HepG2 (cell line): ENCODE data around the gene ZFYVE28. TPM values are rescaled to one million over a fixed set of nuclear protein-coding genes. Genes with fewer than 3 reads are reported as not detected.

Source experiments
- AHDC1 ChIP-seq: sonication (generic); formaldehyde crosslinking; IDR thresholded peaks from 2 replicates; pipeline ENCODE4 v1.5.1; 2020; ENCODE audit warnings: mild to moderate bottlenecking, missing genetic modification reagents, borderline replicate concordance
- ARID4A ChIP-seq: sonication (generic); formaldehyde crosslinking; IDR thresholded peaks from 2 replicates; pipeline ENCODE4 v1.5.0; 2020; ENCODE audit warnings: mild to moderate bottlenecking, missing genetic modification reagents, borderline replicate concordance
- E2F1 ChIP-seq: sonication (generic); formaldehyde crosslinking; IDR thresholded peaks from 2 replicates; pipeline ENCODE4 v1.5.0; 2020; ENCODE audit warnings: missing genetic modification reagents
- FOXA3 ChIP-seq: IDR thresholded peaks from 2 replicates; pipeline ENCODE4 v1.6.1; 2016; ENCODE audit warnings: missing genetic modification reagents, missing compliant biosample characterization
- HOXA9 ChIP-seq: sonication (generic); formaldehyde crosslinking; IDR thresholded peaks from 2 replicates; pipeline ENCODE4 v1.8.1; 2022; ENCODE audit warnings: missing genetic modification reagents, mild to moderate bottlenecking, moderate library complexity, borderline replicate concordance
- IRF9 ChIP-seq: sonication (generic); formaldehyde crosslinking; IDR thresholded peaks from 2 replicates; pipeline ENCODE4 v1.8.0; 2022; ENCODE audit warnings: missing genetic modification reagents, mild to moderate bottlenecking, borderline replicate concordance
- KLF6 ChIP-seq: IDR thresholded peaks from 2 replicates; pipeline ENCODE4 v1.8.0; 2016; ENCODE audit warnings: missing biosample characterization, missing genetic modification reagents
- MYNN ChIP-seq: sonication (generic); formaldehyde crosslinking; IDR thresholded peaks from 2 replicates; pipeline ENCODE4 v1.4.0; 2020; ENCODE audit warnings: mild to moderate bottlenecking, low read depth, missing genetic modification reagents
- ZC3H13 ChIP-seq: sonication (generic); formaldehyde crosslinking; IDR thresholded peaks from 2 replicates; pipeline ENCODE4 v1.8.1; 2023; ENCODE audit warnings: mild to moderate bottlenecking, missing genetic modification reagents, moderate library complexity
- ZNF260 ChIP-seq: sonication (generic); formaldehyde crosslinking; IDR thresholded peaks from 2 replicates; pipeline ENCODE4 v1.4.0; 2020; ENCODE audit warnings: missing genetic modification reagents, low read depth, mild to moderate bottlenecking, borderline replicate concordance
- ZNF333 ChIP-seq: sonication (generic); formaldehyde crosslinking; IDR thresholded peaks from 2 replicates; pipeline ENCODE4 v1.4.0; 2020; ENCODE audit warnings: mild to moderate bottlenecking, missing genetic modification reagents, borderline replicate concordance
- ZXDC ChIP-seq: sonication (generic); formaldehyde crosslinking; IDR thresholded peaks from 2 replicates; pipeline ENCODE4 v1.5.0; 2020; ENCODE audit warnings: mild to moderate bottlenecking, missing genetic modification reagents
- polyA plus RNA-seq, 8 experiments: library from polyadenylated mRNA; depleted of rRNA in 3 of 8; stranded (reverse) in 7 of 8; unstranded in 1 of 8; fragments of >200 nt; fragmentation: Illumina TruSeq in 4 of 8; extraction: Trizol in 4 of 8; gene quantifications; 2 replicates each; pipeline versions ENCODE4 v1.2.1 to v1.2.3, GENCODE V29; 2011 to 2016; ENCODE audit warnings: low read depth in 4 of 8, missing spikeins in 1 of 8, mixed read lengths in 1 of 8; ENCODE audit not compliant: insufficient read depth in 1 of 8
- total RNA-seq, 5 experiments: library from RNA; depleted of rRNA; stranded (reverse); fragments of >200 nt; fragmentation: Illumina TruSeq; extraction: Trizol; gene quantifications; 2 replicates each; pipeline ENCODE4 v1.2.3, GENCODE V29; 2016; ENCODE audit warnings: low read depth in 1 of 5

ZFYVE28 gene
- total and polyA plus RNA-seq, 2 of the 13 experiments (the other 11 are each of a cell fraction or from before 2014, with no cell fraction given), result 0.12 to 0.22 TPM

GRCh38 chr4:2462218-2462991 lies 44.0 kb upstream of the ZFYVE28 start (continued):
- TF ChIP-seq ZXDC (CRISPR knock-in tag) (0 out of 2 replicates have a peak, but pooled peaks have one; percentile 75), IRF9 (CRISPR knock-in tag) (peak; percentile 67; the same call in 1 of the 2 replicates), MYNN (no peak), ZC3H13 (CRISPR knock-in tag) (peak; percentile 92), HOXA9 (CRISPR knock-in tag) (peak; percentile 96), AHDC1 (CRISPR knock-in tag) (no peak), E2F1 (CRISPR knock-in tag) (peak; percentile 39; the same call in 1 of the 2 replicates), KLF6 (CRISPR knock-in tag) (no peak; the same call in 1 of the 2 replicates), ZNF333 (CRISPR knock-in tag) (no peak), ZNF260 (CRISPR knock-in tag) (no peak), FOXA3 (CRISPR knock-in tag) (no peak), ARID4A (peak; percentile 54; the same call in 1 of the 2 replicates)
